Frontal cortex (tissue), 4 donors: ENCODE data around the gene SLC16A14. TPM values are rescaled to one million over a fixed set of nuclear protein-coding genes. Genes with fewer than 3 reads are reported as not detected.
A peak's percentile ranks its signal among the peaks of the same experiment; 100 is the strongest.

Experiments
- DNase-seq, 2 donors: peaks; one replicate each; pipeline ENCODE4 v3.0.0; 2012; ENCODE audit warnings: low spot score in 2 of 2
- FAIRE-seq: peaks from 2 replicates; lab custom pipeline; 2012; peaks lifted over from hg19 to GRCh38; lab: Jason Lieb, UNC
- small RNA-seq: library from RNA; depleted of rRNA; stranded (forward); fragments of <200 nt; gene quantifications from one replicate; pipeline ENCODE3, GENCODE V24; 2014
- total RNA-seq: library from RNA; depleted of rRNA; stranded (reverse); fragments of >200 nt; gene quantifications from one replicate; pipeline ENCODE4 v1.2.3, GENCODE V29; 2014
- donor health status: control.
- donor health status: control.
- donor health status: control.

SLC16A14 gene
- total RNA-seq, 1 donor from 2014 or later, result 62.0 TPM

DNA sequence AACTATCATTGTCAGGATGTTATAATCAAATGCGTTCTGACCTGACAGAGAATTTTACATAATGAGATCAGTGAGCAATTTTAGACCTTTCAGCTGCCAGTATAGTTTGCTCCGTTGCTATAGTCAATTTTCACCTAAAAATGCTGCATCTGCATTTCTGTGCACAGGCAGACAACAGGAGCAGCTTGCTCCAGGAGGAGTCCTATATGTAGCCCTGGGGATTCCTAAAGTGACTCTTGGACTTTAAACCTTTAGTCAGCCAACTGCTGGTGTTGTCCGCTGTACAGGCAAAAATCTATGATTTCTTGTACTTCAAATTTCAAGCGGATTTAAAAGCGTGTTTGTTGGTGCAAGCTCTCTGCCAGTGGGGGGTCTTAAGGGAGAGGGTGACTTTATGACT is 25.7 kb downstream of the SLC16A14 start:
- DNase-seq, result no peak
- no peak for FAIRE-seq

- FAIRE-seq (no peak), DNase-seq (no peak)
Observed at GRCh38 chr2:230042195-230042594, 26.5 kb downstream of the SLC16A14 start.

DNA sequence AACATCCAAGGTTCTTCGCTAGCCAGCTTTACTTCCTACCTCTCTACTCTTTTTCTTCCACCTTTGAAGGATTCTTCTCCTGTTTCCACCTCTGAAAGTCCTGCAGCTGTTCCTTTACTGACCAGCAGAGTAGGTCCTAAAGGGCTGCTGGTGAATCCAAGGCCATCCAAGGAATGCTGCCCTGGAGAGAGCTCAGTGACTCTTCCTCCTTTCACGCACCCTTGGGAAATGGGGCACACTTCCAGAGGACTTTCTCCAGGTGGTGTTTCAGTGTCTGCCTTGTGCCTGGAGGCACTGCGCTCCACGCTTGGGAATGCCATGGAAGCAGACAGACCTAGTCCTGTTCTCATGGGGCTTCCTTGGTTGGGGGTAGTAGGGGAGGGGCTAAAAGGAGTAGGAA is 45.4 kb downstream of the SLC16A14 start:
- DNase-seq, result no peak
- FAIRE-seq, result no peak

DNA sequence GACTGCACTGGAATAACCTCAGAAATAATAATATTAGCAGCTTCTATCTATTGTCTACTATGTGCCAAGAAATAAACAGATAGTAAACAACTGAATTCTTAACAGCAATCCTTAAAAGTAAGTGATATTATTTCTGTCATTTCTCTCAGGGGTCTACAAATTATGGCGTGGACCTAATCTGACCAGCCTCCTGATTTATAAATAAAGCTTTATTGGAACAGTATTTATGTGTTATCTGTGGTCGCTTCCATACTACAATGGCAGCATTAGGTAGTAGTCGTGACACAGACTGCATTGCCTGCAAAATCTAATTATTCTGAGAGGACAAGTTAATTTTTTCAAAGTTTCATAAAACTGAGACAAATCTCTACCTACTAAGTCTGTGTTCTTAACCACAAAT is 49.0 kb downstream of the SLC16A14 start:
- no peak for DNase-seq
- FAIRE-seq, result no peak

GRCh38 chr2:230018153-230018552 is 50.6 kb downstream of the SLC16A14 start:
- FAIRE-seq (no peak), DNase-seq (no peak)

- FAIRE-seq, result no peak
- no peak for DNase-seq
Observed at GRCh38 chr2:230016844-230017243, 51.9 kb downstream of the SLC16A14 start.

GRCh38 chr2:230012267-230012884 is 56.3 kb downstream of the SLC16A14 start:
- DNase-seq (no peak), FAIRE-seq (no peak)

DNA sequence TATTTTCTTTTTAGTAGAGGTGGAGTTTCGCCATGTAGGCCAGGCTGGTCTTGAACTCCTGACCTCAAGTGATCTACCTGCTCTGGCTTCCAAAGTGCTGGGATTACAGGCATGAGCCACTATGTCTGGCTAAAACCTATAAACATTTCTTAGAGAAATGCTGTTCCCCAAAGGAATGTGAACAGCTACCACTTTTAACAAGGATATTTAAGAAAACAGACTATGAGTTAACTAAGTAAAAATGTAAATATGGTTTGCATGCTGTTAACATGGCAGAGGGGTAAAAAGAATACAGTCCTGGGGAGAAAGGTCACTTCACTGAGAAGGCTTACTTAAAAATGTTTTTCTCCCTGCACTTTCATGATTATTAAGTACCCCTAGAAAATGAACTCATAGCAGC is 57.1 kb downstream of the SLC16A14 start:
- FAIRE-seq (no peak), DNase-seq (no peak)

GRCh38 chr2:230010501-230010900 is 58.2 kb downstream of the SLC16A14 start:
- DNase-seq (no peak), FAIRE-seq (no peak)

DNA sequence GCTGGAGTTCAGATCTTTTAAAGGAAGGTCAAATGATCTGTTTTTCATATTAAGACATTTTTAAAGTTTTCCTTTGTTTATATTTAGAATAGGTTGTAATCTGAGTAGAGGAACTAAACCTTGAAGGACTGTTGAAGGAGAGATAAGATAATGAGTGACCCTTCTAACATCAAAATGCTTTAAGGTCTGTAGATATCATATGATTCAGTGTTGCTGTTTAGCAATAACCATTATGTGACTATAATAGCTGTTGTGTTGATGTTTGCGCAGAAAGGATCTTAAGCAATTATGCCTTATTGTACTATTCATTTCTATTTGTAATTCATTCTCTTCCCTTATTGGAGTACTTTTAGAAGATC is 60.0 kb downstream of the SLC16A14 start:
- no peak for FAIRE-seq
- DNase-seq, result no peak

DNA sequence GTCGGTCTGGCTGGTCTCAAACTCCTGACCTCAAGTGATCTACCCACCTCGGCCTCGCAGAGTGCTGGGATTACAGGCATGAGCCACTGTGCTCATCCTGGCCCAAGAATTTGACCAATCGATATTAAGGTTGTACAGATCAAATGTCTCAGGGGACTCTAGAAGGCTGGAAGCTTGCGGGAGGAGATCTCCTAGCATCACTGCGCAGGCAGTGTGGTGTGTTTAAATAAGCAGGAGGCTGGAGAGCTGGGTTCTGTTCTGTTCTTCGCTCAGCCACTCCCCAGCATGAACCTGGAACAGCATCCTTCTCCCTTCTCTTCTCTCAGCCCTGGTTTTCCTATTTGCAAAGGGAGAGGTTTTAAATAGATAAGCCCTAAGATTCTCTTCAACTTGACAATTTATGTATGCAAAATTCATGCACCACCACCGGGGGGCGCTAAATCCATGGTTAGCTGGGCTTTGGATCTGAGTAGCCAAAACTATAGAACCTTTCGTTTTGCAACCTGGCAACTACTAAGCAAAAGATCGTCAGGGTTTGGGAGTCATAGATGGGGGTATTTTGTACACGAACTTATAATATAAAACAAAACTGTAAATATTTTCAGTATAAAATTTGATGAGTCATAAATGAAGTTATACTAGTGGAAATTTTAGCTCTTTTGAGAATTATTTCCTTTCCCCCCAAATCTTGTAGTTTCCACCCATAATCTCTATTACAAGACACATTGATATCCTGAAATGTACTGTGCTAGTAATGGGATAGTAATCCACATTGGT is 60.6 kb downstream of the SLC16A14 start:
- FAIRE-seq (no peak), DNase-seq (peak; percentile 6 to 43)

- DNase-seq, result no peak
- no peak for FAIRE-seq
Observed at GRCh38 chr2:230000118-230000841, 68.4 kb downstream of the SLC16A14 start.

DNA sequence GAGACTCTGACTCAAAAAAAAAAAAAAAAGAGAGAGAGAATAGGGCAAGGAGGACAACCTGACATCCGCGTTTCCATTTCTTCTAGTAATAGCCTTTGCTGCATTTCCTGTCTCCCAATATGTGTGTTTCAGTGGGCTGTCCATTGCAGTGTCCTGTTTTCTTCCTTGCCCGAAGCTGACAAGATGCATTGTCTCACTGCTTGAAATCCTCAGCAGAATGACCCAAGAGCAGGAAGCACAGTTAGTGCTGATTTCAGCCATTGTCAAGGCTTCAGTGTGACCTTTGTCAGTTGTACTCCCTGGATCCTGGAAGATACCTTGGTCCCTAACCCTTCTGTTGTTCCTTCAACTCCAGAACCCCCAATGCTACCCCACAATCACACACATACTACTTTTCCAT is 71.2 kb downstream of the SLC16A14 start:
- no peak for DNase-seq
- no peak for FAIRE-seq

DNA sequence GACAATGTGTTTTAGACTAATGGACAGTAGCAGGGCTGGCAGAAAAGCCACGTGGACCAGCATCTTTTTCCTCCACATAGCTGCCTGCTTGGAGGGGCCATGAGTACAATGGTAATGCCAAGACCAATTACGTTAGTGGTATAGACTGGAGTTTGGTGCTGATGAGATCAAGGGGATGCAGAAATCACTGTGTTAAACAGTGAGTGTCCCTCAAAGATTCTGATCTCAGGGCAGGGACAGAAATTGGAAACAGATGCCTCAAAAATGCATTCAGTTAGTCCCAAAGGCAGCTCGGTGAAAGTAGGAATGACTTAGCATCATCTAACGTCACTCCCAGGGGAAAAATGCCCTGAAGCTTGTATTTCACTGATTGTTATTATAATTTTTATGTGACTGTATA is 72.4 kb downstream of the SLC16A14 start:
- no peak for FAIRE-seq
- no peak for DNase-seq

DNA sequence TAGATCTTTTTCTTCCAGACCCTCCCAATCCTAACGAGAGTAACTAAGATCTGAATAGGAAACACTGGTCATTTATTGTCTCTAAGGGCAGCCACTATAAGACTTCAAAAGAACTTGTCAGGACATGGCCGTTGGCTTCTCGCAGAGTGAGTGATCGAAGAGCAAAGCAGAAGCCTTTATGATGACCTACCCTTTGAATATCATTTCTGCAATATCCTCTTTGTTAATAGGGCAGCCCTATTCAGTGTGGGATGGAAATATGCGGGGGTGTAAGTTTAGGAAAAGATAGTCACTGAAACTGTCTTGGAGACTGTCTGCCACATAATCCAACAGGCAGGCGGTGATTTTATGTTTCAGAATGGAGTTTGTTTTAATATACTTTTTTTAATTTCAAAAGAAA is 75.5 kb downstream of the SLC16A14 start:
- no peak for FAIRE-seq
- DNase-seq, result no peak

Small RNAs within 50 kb of the gene (small RNA-seq; reads per million reads assigned to genes)
- not detected for gene RNY4P19

Other genes starting within 250 kb of the SLC16A14 start
- gene TRIP12, start 146.9 kb downstream of the SLC16A14 start, total RNA-seq, result 168 TPM
- gene FBXO36, start 146.4 kb downstream of the SLC16A14 start, total RNA-seq, result 7.3 TPM
- gene SP110, start 151.1 kb upstream of the SLC16A14 start, total RNA-seq, result 0.82 TPM
- gene SP140, start 156.8 kb upstream of the SLC16A14 start, total RNA-seq, result 0.82 TPM